GM04504 (cell line): ENCODE results near the gene EVPLL.
"Not testable (repeated sequence)": the region's sequence is repeated elsewhere in the genome, so short reads cannot be mapped to it uniquely, and the experiment has no call there.

Source experiments
- DNase-seq: peaks from one replicate; pipeline ENCODE4 v3.0.0-alpha.2; 2012; ENCODE audit warnings: low read depth

EVPLL gene

GRCh38 chr17:18379246-18380146 lies 1.9 kb downstream of the EVPLL start:
- DNase-seq = no peak

DNA sequence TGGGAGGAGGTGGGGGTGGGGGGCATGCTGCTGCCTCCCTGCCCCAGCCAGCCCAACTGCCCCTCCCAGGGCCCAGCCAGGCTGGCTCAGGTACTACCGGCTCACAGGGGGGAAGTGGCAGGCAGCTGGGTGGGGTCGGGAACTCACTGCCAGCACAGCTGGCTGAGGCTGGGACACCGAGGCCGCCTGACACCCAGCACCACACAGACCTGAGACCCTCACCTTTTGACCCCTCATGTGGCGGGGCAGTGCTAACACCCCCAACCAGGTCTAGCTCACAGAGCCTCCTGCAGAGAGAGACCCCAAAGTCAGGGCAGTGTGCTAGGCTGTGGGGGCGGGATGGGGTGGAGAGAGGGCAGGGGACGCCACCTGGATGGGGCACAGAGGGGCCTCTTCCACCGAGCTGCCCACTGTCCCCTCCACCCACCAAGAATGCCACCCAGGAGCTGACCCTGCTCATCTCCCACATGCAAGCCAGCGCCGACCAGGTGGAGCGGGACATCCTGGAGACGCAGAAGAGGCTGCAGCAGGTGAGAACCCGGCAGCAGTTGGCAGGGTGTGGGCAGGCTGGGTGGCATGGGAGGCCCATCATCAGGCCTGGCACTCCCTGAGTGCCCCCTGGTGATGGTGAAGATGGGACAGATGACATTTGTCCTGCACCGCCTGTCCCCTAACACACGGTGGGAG lies 3.0 kb downstream of the EVPLL start:
- no peak for DNase-seq

- no peak for DNase-seq
These were observed 3.8 kb downstream of the EVPLL start for GRCh38 chr17:18381158-18381952.

DNA sequence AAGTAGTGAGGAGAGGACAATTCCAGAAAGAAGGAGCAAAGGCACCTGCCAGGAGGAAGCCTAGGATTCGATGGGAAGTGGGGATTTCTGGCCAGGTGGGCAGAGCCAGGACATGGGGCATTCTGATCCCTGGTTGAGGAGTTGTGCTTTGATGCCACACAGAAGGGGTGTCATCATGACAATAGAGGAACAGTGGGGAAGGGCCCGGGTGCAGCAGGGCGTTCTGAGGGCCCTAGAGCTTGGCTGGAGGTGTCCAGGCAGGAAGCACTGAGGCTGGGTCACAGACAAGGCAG lies 4.3 kb downstream of the EVPLL start:
- no peak for DNase-seq

- no peak for DNase-seq
These were observed 5.0 kb downstream of the EVPLL start for GRCh38 chr17:18382441-18383078.

GRCh38 chr17:18383079-18383481 lies 5.5 kb downstream of the EVPLL start:
- not testable (repeated sequence) for DNase-seq

GRCh38 chr17:18384271-18384670 lies 6.7 kb downstream of the EVPLL start:
- not testable (repeated sequence) for DNase-seq

GRCh38 chr17:18387583-18387982 lies 10.0 kb downstream of the EVPLL start:
- not testable (repeated sequence) for DNase-seq

- not testable (repeated sequence) for DNase-seq
These were observed 10.7 kb downstream of the EVPLL start for GRCh38 chr17:18388266-18388665.

GRCh38 chr17:18388728-18389127 lies 11.2 kb downstream of the EVPLL start:
- not testable (repeated sequence) for DNase-seq

GRCh38 chr17:18401872-18402590 lies 24.5 kb downstream of the EVPLL start:
- not testable (repeated sequence) for DNase-seq

- not testable (repeated sequence) for DNase-seq
These were observed 25.6 kb downstream of the EVPLL start for GRCh38 chr17:18403166-18403565.

DNA sequence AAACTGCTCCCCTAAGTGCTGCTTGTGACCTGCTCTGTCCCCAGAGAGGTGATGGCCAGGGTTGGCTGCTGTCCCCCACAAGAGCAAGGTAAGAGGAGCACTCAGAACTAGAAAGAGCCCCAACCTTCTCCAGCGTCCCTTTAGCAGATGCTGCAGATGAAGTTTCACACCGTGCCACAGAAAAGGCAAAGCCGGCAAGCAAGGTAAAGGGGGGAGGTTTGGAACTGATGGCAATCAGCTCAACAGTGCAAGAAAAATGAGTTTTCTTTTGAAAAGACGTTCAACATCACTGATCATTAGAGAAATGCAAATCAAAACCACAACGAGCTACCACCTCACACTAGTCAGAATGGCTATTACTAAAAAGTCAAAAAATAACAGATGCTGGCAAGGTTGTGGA lies 26.0 kb downstream of the EVPLL start:
- DNase-seq = not testable (repeated sequence)

- DNase-seq = not testable (repeated sequence)
These were observed 31.3 kb downstream of the EVPLL start for GRCh38 chr17:18408906-18409305.

- not testable (repeated sequence) for DNase-seq
These were observed 31.7 kb downstream of the EVPLL start for GRCh38 chr17:18409321-18409720.

DNA sequence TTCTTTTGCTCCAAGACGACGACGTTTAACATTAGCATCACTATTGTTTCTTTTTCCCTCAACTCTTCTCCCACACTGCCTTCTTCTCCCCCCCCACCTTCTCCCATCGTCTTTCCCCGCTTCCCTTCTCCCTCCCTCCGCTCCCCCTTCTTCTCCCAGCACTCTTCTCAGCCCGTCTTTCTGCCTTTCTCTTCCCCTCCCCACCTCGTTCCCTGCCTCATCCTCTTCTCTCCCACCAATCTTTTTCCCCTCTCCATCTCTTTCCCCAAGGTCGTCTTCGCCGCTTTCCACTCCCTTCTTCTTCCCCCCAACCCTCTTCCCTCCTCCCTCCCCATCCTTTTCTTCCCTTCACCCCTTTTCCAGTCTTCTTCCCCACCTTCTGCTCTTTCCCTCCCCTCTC lies 33.2 kb downstream of the EVPLL start:
- not testable (repeated sequence) for DNase-seq

DNA sequence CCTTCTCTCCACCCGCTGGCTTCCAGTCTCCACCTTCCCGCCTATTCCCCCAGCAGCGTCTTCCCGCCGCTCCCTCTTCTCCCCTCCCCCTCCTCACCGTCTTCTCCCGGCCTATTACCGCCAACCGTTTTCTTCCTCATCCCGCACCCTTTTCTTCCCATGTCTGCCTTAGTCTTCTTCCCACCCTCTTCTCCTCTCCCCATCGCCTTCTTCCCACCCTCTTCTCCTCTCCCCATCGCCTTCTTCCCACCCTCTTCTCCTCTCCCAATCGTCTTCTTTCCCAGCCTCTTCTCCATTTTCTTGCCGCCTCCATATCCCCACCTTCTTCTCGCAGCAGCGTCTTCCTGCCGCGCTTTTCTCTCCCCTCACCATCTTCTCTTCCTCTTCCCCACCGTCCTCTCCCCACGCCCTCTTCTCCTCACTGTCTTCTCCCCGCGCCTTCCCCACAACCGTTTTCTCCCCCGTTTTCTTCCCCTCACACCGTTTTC lies 33.8 kb downstream of the EVPLL start:
- peak; percentile 18 for DNase-seq

DNA sequence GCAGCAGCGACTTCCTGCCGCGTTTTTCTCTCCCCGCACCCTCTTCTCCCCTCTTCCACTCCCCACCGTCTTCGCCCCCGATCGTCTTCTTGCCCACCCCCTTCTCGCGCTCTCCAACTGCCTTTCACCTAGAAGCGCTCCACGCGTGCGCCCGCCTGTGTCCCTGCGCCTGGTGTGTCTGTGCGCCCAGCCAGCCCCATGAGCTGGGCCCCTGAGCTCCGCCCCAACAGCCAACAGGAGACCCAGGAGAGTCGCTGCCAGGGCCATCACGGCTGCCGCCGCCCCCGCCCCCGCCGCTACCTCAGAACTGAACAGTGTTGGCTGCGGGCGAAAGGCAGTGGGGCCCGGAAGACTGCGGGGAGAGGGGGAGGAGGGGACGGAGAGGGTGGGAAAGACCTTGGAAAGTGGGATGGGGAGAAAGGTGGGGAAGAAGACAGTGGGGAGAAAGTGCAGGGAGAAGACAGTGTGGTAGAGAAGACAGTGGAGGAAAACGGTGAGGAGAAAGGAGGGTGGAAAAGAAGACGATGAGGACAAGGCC lies 34.5 kb downstream of the EVPLL start:
- not testable (repeated sequence) for DNase-seq

GRCh38 chr17:18421521-18421920 lies 43.9 kb downstream of the EVPLL start:
- not testable (repeated sequence) for DNase-seq

- DNase-seq = not testable (repeated sequence)
These were observed 44.9 kb downstream of the EVPLL start for GRCh38 chr17:18422464-18422863.

- not testable (repeated sequence) for DNase-seq
These were observed 45.4 kb downstream of the EVPLL start for GRCh38 chr17:18423015-18423414.
